ENCODE measurements around the gene DCDC2C.
"Not testable (repeated sequence)": the region's sequence is repeated elsewhere in the genome, so short reads cannot be mapped to it uniquely, and the experiment has no call there.

DCDC2C gene

DNA sequence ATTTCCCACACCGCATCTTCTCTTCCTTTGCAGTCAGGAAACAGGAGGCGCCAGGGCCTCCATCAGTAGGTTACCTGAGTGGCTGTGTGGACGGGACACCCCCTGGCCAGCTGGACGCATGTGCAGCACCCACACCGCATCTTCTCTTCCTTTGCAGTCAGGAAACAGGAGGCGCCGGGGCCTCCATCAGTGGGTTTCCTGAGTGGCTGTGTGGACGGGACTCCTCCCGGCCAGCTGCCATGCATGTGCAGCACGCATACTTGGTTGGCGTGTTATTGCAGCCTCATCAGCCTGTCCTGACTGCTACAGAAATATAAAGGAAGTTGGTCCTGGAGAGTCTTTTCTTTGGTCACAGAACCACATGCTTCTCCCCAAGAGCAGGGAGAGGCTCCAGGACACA, 74.6 kb downstream of the DCDC2C start:
- DNase-seq (ENCODE audit: low spot score), result no peak

DNA sequence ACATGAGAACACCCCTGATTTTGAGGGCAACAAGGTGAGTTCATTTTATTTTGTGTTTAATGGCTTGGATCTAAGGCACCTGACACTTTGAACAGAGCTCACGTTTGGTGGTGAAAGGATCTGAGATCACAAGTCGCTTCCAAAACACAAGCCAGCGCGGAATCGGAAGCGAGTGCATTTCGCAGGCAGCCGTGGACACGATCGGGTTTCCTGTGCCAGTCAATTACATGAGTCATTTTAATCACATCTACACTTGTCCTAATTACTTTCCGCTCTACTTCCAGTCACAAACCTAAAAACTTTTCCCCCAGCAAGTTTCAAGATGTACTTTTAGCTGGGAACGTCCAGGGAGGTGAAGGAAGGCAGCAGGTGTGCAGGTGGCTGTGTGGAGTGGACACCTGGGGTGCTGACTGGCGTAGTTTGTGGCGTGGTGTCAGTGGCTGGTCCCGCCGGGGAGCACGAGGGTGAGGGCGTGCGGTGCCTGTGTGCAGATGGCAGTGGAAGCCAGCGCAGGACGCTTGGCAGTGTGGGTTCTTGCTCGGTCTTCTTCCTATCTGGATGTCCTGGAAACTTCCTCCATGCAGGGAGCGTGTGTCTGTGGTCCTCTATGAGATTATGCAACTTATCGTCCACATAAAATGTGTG, 75.6 kb downstream of the DCDC2C start:
- no peak for DNase-seq (ENCODE audit: low spot score)

DNA sequence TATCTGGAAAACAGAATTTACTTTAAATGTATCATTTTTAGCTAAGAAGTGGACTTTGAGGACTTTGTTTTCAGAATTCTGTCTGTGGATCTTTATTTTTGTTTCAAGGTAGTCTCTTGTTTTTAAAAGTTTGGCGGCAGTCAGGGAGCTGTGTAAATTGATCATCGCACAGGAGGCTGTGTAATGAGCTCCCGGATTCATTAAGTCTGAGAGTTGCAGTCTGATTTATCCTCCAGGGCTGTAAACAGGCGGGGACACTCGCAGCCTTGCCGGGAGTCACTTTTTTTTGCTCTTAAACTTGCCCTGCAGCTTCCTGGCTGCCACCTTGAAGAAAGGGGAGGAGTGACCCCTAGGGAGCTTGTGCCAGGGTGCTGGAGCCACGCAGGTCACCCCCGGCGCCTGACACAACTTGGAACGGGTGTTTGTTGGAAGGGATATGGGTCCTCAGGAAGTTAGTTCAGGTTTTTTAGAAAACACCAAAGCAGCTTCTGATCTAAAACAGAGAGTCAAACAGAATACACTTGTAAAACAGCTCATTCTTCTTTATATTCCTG, 76.2 kb downstream of the DCDC2C start:
- DNase-seq (ENCODE audit: low spot score), result no peak

GRCh38 chr2:3780477-3781402, 77.4 kb downstream of the DCDC2C start:
- DNase-seq (ENCODE audit: low spot score), result peak; percentile 83

- DNase-seq (ENCODE audit: low spot score), result no peak
Measured at GRCh38 chr2:3784731-3785130, 81.4 kb downstream of the DCDC2C start.

GRCh38 chr2:3785220-3785889, 82.0 kb downstream of the DCDC2C start:
- DNase-seq (ENCODE audit: low spot score), result no peak

DNA sequence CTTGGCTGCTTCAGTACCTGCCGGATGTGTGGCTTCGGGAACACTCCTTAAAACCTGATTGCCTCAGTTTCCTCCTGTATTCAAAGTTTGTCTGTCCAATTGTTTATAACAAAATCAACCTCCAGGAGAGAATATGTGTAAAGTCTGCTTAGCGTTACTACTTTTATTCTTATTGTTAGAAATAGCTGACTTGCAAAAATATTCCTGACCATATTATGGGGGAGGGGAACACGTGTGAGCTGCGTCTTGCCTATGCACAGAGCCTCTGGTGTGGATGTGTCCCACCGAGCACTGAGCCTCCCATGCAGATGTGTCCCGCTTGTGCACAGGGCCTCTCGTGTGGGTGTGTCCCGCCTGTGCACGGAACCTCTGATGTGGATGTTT, 82.5 kb downstream of the DCDC2C start:
- DNase-seq (ENCODE audit: low spot score), result no peak

DNA sequence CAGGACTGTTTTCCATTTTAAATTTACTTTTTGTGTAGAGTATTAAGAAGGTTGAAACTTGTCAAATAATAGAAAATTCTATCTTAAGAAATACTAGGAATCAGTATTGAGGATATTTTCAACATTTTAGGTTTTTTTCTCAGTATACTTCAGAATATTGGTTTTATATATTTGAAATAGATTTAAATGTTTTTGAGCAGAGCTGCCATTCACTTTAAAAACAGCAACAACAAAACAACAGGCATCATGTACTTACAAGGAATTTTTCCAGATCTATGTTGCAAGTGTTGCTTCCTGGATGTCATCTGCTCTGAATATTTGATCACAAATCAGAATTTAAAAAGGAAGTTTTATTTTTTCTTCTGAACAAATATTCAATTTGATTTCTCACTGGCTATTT, 84.4 kb downstream of the DCDC2C start:
- no peak for DNase-seq (ENCODE audit: low spot score)

GRCh38 chr2:3789256-3789655, 85.9 kb downstream of the DCDC2C start:
- DNase-seq (ENCODE audit: low spot score), result peak; percentile 34

GRCh38 chr2:3793249-3793648, 89.9 kb downstream of the DCDC2C start:
- no peak for DNase-seq (ENCODE audit: low spot score)

GRCh38 chr2:3801506-3801905, 98.1 kb downstream of the DCDC2C start:
- no peak for DNase-seq (ENCODE audit: low spot score)

DNA sequence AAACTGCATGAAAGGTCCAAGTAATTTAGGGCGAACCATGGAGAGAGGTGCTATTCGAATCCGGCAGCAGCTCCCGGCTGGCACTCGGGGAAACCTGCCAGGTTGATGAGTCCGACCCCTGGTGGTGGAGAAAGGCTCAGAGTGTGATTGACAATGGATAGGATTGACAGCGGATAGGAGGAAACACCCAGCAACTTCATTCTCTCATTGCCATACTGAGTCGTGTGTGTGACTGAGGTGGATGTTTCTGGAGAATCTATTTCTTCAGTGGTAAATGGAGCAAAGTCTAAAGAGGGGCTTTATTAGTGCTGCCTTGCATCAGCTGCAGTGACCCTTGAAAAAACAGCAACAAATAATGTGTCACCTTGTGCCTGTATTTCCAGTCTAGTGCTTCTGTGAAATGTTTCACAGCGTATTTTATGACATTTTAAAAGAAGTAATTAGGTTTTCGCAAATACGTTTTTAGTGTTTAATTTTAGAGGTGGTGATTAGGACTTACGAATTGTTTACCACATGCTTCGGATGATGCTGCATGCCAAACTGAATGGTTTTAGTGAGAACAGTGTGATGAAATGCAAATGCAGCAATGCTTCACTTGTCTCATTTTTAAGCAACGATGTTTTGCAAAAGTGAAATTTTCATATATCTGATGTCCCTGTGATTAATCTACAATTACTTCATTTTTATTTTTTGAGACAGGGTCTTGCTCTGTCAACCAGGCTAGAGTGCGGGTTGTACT, 102.0 kb downstream of the DCDC2C start:
- DNase-seq (ENCODE audit: low spot score), result no peak

GRCh38 chr2:3806168-3806567, 102.8 kb downstream of the DCDC2C start:
- DNase-seq (ENCODE audit: low spot score), result no peak

GRCh38 chr2:3806730-3807129, 103.4 kb downstream of the DCDC2C start:
- DNase-seq (ENCODE audit: low spot score), result no peak

DNA sequence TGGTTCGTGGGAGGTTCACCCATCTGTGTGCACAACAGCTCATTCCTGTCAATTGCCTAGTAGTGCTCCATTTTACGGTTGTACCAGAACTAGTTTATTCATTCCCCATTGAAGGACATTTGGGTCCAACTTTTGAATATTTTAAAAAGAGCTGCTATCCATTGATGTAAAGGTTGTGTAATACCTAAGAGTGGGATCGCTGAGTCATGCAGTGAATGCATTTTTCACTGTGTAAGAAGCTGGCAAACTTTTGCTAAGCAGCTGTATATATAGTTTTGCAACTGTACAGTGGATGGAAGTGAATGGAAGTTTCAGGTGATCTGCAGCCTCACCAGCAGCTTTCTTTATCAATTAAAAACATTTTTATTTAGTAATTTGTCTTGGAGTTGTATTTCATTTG, 104.5 kb downstream of the DCDC2C start:
- DNase-seq (ENCODE audit: low spot score), result no peak

GRCh38 chr2:3814706-3815245, 111.4 kb downstream of the DCDC2C start:
- DNase-seq (ENCODE audit: low spot score), result no peak

DNA sequence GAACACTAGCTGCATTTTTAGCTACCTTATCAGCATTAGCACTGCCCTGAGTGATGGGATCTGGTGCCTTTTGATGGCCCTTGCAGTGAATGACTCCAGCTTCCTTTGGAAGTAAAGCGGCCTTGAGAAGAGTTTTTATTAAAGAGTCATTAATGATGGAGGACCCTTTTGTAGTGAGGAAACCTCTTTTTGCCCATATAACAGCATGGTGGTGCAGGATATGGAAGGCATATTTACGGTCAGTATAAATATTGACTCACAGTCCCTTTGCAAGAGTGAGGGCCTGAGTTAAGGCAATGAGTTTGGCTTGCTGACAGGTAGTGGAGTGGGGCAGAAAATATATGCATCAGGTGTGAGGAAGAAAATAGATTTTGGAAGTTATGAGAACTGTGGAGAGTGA, 113.8 kb downstream of the DCDC2C start:
- not testable (repeated sequence) for DNase-seq (ENCODE audit: low spot score)

- peak; percentile 8 for DNase-seq (ENCODE audit: low spot score)
Measured at GRCh38 chr2:3823748-3824147, 120.4 kb downstream of the DCDC2C start.

GRCh38 chr2:3827673-3828575, 124.5 kb downstream of the DCDC2C start:
- DNase-seq (ENCODE audit: low spot score), result peak; percentile 35

DNA sequence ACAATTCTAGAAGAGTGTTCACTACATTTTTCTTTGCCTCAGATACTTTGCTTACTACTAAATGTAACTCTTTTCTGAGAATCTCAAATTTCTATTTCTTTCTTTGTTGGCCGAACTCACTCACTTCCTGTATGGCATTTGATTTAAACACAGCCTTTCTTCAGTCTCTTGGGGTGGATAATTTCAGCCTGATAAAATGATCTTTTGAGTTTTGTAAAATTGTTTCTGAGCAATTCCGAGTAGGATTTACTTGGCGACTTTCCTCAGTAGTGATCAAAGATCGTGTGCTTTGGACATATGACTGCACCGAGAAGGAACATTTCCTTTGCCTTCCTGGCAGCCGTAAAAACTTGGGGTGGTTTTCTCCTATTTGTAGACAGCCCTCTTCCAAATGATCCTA, 127.4 kb downstream of the DCDC2C start:
- DNase-seq (ENCODE audit: low spot score), result no peak

- no peak for DNase-seq (ENCODE audit: low spot score)
Measured at GRCh38 chr2:3837086-3837485, 133.7 kb downstream of the DCDC2C start.

All from kidney capillary endothelial cell (primary cell).